ENCODE measurements around the gene GRIN2A. TPM values are rescaled to one million over a fixed set of nuclear protein-coding genes. Genes with fewer than 3 reads are reported as not detected.

GRIN2A gene
- total and polyA plus RNA-seq, 2 of the 8 experiments (the other 6 are each of a cell fraction or from before 2014, with no cell fraction given): 0.18 to 1.8 TPM

DNA sequence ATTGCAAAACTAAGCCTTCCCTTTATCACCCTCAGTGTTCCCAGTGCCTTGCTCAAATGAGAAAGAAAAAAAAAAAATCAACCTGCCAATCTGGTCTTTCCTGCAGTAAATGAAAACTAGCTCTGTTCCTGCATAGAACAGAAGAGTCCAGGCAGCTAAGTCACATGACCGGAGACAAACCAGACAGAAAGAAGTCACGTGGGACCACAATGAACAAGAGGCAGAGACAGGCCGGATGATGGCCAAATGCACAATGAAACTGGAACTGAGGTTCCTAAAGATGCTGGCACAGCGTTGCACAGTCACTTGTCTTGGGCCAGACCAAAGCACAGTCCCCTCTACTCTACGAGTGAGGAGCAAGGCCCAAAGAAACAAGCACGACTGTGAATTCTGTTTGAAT is 172.5 kb downstream of the GRIN2A start:
- 88% methylated on average over 6 of the region's 6 CpGs; no CpG with 5 or more reads in 1 of the 2 experiments for WGBS, 2 experiments (ENCODE audit: extremely low coverage in 1 of 2, insufficient coverage in 1 of 2, insufficient read length in 1 of 2, insufficient replicate concordance in 2 of 2, low coverage in 1 of 2, low lambda C conversion rate in 2 of 2, missing lambda C conversion rate in 1 of 2)
- H2BK20ac ChIP-seq (ENCODE audit: low read length): no peak overlapping the region
- no peaks in the 10 kb centered on the region for H4K20me1 ChIP-seq (replicated peaks in 1 of 2; ENCODE audit: control insufficient read depth in 1 of 2, insufficient read depth in 2 of 2, low read length in 2 of 2)
- no peak overlapping the region for H2BK120ac ChIP-seq (replicated peaks; ENCODE audit: low read depth, low read length)
- H3K23ac ChIP-seq (ENCODE audit: insufficient read length): no peak overlapping the region
- POLR2A ChIA-PET (ENCODE audit: partially characterized antibody): no interaction called here
- H3K36me3 ChIP-seq (ENCODE audit: control insufficient read depth in 2 of 4, insufficient read depth in 4 of 4, low read length in 3 of 4): no peaks in the 10 kb centered on the region
- no peak overlapping the region for H4K8ac ChIP-seq (ENCODE audit: extremely low read depth, insufficient read depth, low read length)
- H3K27me3 ChIP-seq (replicated peaks in 1 of 4; ENCODE audit: control insufficient read depth in 3 of 4, extremely low read depth in 1 of 4, insufficient read depth in 3 of 4, low read length in 3 of 4): no peaks in the 10 kb centered on the region
- H3K4me2 ChIP-seq (ENCODE audit: insufficient read depth in 1 of 2, low read depth in 2 of 2, low read length in 2 of 2): no peak overlapping the region
- H3K9me3 ChIP-seq (ENCODE audit: insufficient read depth in 2 of 2, low read depth in 1 of 2, low read length in 1 of 2): no peaks in the 10 kb centered on the region; a peak in 1 of 4 replicates
- no peak overlapping the region for H2BK12ac ChIP-seq (ENCODE audit: low read depth, low read length)
- no peaks in the 10 kb centered on the region for H3K79me1 ChIP-seq (ENCODE audit: low read depth, low read length)
- H2AFZ ChIP-seq (ENCODE audit: low read length): 0 out of 2 replicates have a peak overlapping the region, but pooled peaks have one; percentile 16
- H4K5ac ChIP-seq (ENCODE audit: insufficient read length, low read depth, low read length): no peak overlapping the region
- H3K4ac ChIP-seq (replicated peaks; ENCODE audit: insufficient read length, low read depth, low read length): no peak overlapping the region
- H2BK15ac ChIP-seq (ENCODE audit: low read length): no peak overlapping the region; the same call in 1 of the 2 replicates
- FAIRE-seq: no peak
- no peak overlapping the region for H3K4me3 ChIP-seq (ENCODE audit: extremely low read depth in 1 of 4, insufficient read depth in 2 of 4, low read depth in 3 of 4, low read length in 4 of 4)
- no peaks in the 10 kb centered on the region for H3K79me2 ChIP-seq (ENCODE audit: control insufficient read depth in 1 of 2, insufficient read depth in 2 of 2, low read length in 2 of 2)
- no peak overlapping the region for H3K56ac ChIP-seq (replicated peaks; ENCODE audit: insufficient read length, low read depth, low read length)
- H3K14ac ChIP-seq (ENCODE audit: insufficient read length): no peak overlapping the region
- DNase-seq (ENCODE audit: low read depth in 1 of 2, low spot score in 2 of 2): no peak
- H2BK5ac ChIP-seq (ENCODE audit: low read depth, low read length): no peak overlapping the region
- no peaks in the 10 kb centered on the region for H3K23me2 ChIP-seq (ENCODE audit: low read depth, low read length)
- no peak overlapping the region for H3K9ac ChIP-seq (replicated peaks in 1 of 4; ENCODE audit: extremely low read depth in 1 of 4, low read depth in 3 of 4, low read length in 3 of 4)
- H3K18ac ChIP-seq (ENCODE audit: extremely low read depth, low read length): no peak overlapping the region
- CTCF ChIA-PET (ENCODE audit: partially characterized antibody): interaction anchor here (0.8 to 1.3 kb wide), 4 partner anchors 32 to 491 kb away, joined by 3 to 4 read pairs (median 3); no protein-coding TSS in a partner anchor
- H3K27ac ChIP-seq (ENCODE audit: low read depth, low read length): no peak overlapping the region
- H3K4me1 ChIP-seq (replicated peaks in 1 of 4; ENCODE audit: control insufficient read depth in 3 of 4, insufficient read depth in 4 of 4, low read length in 3 of 4): peaks cover 0 to 3% (median 0%) of the 10 kb centered on the region in 4 experiments; a peak in 1 of 7 replicates
- H4K91ac ChIP-seq (replicated peaks; ENCODE audit: insufficient read length, low read length): no peak overlapping the region
- no peak overlapping the region for H2AK5ac ChIP-seq (ENCODE audit: low read depth, low read length)
- TF ChIP-seq, protein P1, sequence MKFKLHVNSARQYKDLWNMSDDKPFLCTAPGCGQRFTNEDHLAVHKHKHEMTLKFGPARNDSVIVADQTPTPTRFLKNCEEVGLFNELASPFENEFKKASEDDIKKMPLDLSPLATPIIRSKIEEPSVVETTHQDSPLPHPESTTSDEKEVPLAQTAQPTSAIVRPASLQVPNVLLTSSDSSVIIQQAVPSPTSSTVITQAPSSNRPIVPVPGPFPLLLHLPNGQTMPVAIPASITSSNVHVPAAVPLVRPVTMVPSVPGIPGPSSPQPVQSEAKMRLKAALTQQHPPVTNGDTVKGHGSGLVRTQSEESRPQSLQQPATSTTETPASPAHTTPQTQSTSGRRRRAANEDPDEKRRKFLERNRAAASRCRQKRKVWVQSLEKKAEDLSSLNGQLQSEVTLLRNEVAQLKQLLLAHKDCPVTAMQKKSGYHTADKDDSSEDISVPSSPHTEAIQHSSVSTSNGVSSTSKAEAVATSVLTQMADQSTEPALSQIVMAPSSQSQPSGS (IDR thresholded peaks at IDR 0.05; ENCODE audit: low read length): no peak
